CD4-positive, alpha-beta T cell (primary cell): ENCODE measurements around the gene RAPGEF2. TPM values are rescaled to one million over a fixed set of nuclear protein-coding genes. Genes with fewer than 3 reads are reported as not detected.

Experiments
- ATAC-seq: fragments of 200-7000 bp; cut with Tn5 transposase; one replicate; pipeline ENCODE4 v1.10.0; 2022; ENCODE audit warnings: mild to moderate bottlenecking; ENCODE audit not compliant: poor library complexity
- CTCF ChIA-PET: fragments of 350-600 bp; sonication (Branson Sonifier 250); formaldehyde crosslinking; loops from one replicate; lab custom pipeline; 2021; ENCODE audit warnings: antibody characterized with exemption, inconsistent platforms; lab: Charles Lee
- POLR2A ChIA-PET: fragments of 350-600 bp; sonication (Branson Sonifier 250); formaldehyde crosslinking; loops from one replicate; lab custom pipeline; 2021; ENCODE audit warnings: antibody characterized with exemption, inconsistent platforms; lab: Charles Lee
- DNase-seq, 14 experiments: peaks; one replicate each; pipeline ENCODE4 v3.0.0-alpha.2; 2013 to 2020; ENCODE audit warnings: mixed read lengths in 2 of 14
- H3K27ac ChIP-seq, 2 donors: one replicate each; pipeline versions ENCODE4 v1.5.1 to v1.7.0; 2013; ENCODE audit warnings: low read length in 2 of 2, low read depth in 1 of 2, mild to moderate bottlenecking in 1 of 2
- H3K27me3 ChIP-seq, 2 experiments: 1 replicate in 1 of 2; 2 replicates in 1 of 2; pipeline versions ENCODE4 v1.6.1 to v1.7.0; 2013; ENCODE audit warnings: low read length in 2 of 2, control low read depth in 1 of 2, mild to moderate bottlenecking in 1 of 2, moderate library complexity in 1 of 2; ENCODE audit not compliant: insufficient read depth in 2 of 2, control insufficient read depth in 1 of 2
- H3K36me3 ChIP-seq: one replicate; pipeline ENCODE4 v1.6.1; 2013; ENCODE audit warnings: low read length, control low read depth; ENCODE audit not compliant: insufficient read depth
- H3K4me1 ChIP-seq: one replicate; pipeline ENCODE4 v1.6.1; 2013; ENCODE audit warnings: low read length, control low read depth; ENCODE audit not compliant: insufficient read depth
- H3K4me3 ChIP-seq: one replicate; pipeline ENCODE4 v1.5.1; 2013; ENCODE audit warnings: mild to moderate bottlenecking, low read length, moderate library complexity
- H3K9me3 ChIP-seq, 2 experiments: 1 replicate in 1 of 2; 2 replicates in 1 of 2; pipeline versions ENCODE4 v1.6.1 to v1.7.0; 2013; ENCODE audit warnings: low read length in 2 of 2, mild to moderate bottlenecking in 2 of 2, control low read depth in 1 of 2, moderate library complexity in 1 of 2; ENCODE audit not compliant: control insufficient read depth in 1 of 2, insufficient read depth in 1 of 2
- H3K27ac Mint-ChIP-seq: one replicate; pipeline ENCODE4 v1.8.0; 2020; ENCODE audit warnings: mixed read lengths
- H3K27me3 Mint-ChIP-seq: one replicate; pipeline ENCODE4 v1.8.0; 2021; ENCODE audit warnings: mixed read lengths
- H3K36me3 Mint-ChIP-seq: one replicate; pipeline ENCODE4 v1.8.0; 2021; ENCODE audit warnings: low read depth, mixed read lengths
- H3K4me1 Mint-ChIP-seq: one replicate; pipeline ENCODE4 v1.8.0; 2021; ENCODE audit warnings: low read depth, mixed read lengths
- H3K4me3 Mint-ChIP-seq: one replicate; pipeline ENCODE4 v1.8.0; 2020; ENCODE audit warnings: mild to moderate bottlenecking, mixed read lengths
- H3K9me3 Mint-ChIP-seq: one replicate; pipeline ENCODE4 v1.8.0; 2020; ENCODE audit warnings: mixed read lengths
- CTCF ChIP-seq: fragments of 200-600 bp; IDR thresholded peaks from one replicate; pipeline ENCODE4 v1.8.0; 2022; ENCODE audit warnings: antibody characterized with exemption, mild to moderate bottlenecking
- intact Hi-C, 2 experiments: fragments of 100-400 bp; cut with DNase I in 1 of 2; cut with micrococcal nuclease in 1 of 2; formaldehyde crosslinking; loops; one replicate each; pipeline versions ENCODE4 v1.15.1 to v1.9.0; 2023 to 2025; cut with DNase I, micrococcal nuclease
- total RNA-seq, 174 experiments: library from RNA in 2 of 174; stranded (reverse) in 2 of 174; gene quantifications; one replicate each; pipeline ENCODE4 v1.2.3 and lab custom pipeline; 2021 to 2026

RAPGEF2 gene
- total RNA-seq, 2 experiments from 2014 or later, result 25.6 to 26.4 TPM

DNA sequence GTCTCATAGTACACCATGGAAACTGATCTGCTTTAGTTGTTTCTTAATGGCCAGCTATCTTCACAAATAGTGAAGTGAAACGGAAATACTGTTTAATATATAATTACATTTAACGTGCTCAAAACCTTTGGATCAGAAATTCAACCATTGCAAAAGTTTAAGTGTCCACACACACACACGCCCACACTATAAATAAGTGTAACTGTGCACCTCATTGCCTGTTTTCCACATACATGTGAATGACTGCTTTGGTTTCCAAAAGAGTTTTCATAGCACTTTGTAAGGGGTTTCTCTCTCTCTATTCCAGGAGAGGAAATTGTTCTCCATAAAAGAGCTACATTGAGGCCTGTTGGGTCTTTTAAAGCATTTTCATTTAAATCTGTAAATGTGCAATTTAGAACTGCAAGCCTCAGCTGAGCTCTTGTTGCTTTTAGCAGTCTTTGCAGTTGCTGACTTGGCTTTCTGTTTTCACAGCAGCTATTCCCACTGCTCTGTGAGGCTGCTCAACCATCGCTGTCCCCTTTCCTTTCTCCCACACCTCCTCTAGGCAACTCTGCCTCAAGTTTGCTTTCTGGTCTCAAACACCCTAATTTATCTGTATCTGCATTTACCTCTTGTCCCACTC, 94.5 kb downstream of the RAPGEF2 start:
- no peaks in the 10 kb centered on the region for H3K27me3 Mint-ChIP-seq
- DNase-seq, result no peak
- H3K4me3 Mint-ChIP-seq, result no peak overlapping the region
- intact Hi-C loops, result no loop called here
- no peak overlapping the region for H3K27ac Mint-ChIP-seq
- ChIA-PET CTCF (no interaction called here), POLR2A (no interaction called here)
- Histone ChIP-seq H3K27ac (no peak overlapping the region), H3K27me3 (no peaks in the 10 kb centered on the region), H3K9me3 (no peaks in the 10 kb centered on the region), H3K36me3 (no peaks in the 10 kb centered on the region), H3K4me1 (no peaks in the 10 kb centered on the region), H3K4me3 (no peak overlapping the region)
- TF ChIP-seq CTCF, result no peak
- H3K4me1 Mint-ChIP-seq, result no peaks in the 10 kb centered on the region
- no peaks in the 10 kb centered on the region for H3K9me3 Mint-ChIP-seq
- no peak for ATAC-seq
- peaks cover 4% of the 10 kb centered on the region for H3K36me3 Mint-ChIP-seq

DNA sequence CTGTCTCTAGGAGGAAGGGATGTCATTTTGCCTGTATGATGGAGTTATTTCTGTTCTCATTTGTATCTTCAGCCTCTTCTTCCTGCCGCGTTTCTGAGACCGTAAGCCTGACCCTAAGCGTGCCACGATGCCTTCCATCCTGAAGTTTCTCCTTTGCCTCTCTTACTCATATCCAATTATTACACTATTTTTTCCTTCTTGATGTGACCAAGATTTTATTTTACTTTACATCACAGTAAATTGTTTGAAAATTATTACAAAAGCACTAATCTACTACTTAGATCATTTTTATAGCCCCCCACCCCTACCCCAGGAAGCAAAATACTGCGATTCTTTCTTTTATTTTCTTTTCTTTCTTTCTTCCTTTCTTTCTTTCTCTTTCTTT, 95.0 kb downstream of the RAPGEF2 start:
- Mint-ChIP-seq H3K27me3 (no peaks in the 10 kb centered on the region), H3K36me3 (peaks cover 4% of the 10 kb centered on the region), H3K27ac (no peak overlapping the region), H3K4me3 (no peak overlapping the region), H3K4me1 (peaks cover 2% of the 10 kb centered on the region), H3K9me3 (no peaks in the 10 kb centered on the region)
- H3K9me3 ChIP-seq, result no peaks in the 10 kb centered on the region
- no peak for TF ChIP-seq CTCF
- DNase-seq, result no peak
- no peaks in the 10 kb centered on the region for H3K36me3 ChIP-seq
- ChIA-PET CTCF (no interaction called here), POLR2A (no interaction called here)
- no peak for ATAC-seq
- no peak overlapping the region for H3K4me3 ChIP-seq
- H3K4me1 ChIP-seq, result no peaks in the 10 kb centered on the region
- no peak overlapping the region for H3K27ac ChIP-seq
- H3K27me3 ChIP-seq, result no peaks in the 10 kb centered on the region
- intact Hi-C loops, result no loop called here

DNA sequence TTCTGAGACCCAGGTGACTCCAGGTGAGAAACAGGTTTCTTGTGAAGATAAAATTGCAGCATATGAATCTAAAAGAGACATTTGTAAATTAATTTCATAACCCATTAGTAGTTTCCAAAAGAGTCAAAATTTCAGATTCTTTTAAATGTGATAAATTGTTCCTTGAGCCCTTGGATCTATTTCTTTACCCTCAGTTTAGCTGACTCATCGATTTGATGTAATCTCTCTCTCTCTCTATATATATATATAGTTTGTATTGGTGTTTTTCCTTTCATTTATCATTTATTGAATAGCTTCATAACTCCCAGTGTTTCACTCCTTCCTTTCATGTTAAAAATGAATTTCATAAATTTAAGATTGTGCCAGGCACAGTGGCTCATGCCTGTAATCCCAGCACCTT, 96.9 kb downstream of the RAPGEF2 start:
- TF ChIP-seq CTCF, result no peak
- no peak for DNase-seq
- ChIA-PET POLR2A (no interaction called here), CTCF (no interaction called here)
- H3K27ac Mint-ChIP-seq, result no peak overlapping the region
- H3K9me3 Mint-ChIP-seq, result no peaks in the 10 kb centered on the region
- no peaks in the 10 kb centered on the region for H3K36me3 ChIP-seq
- H3K36me3 Mint-ChIP-seq, result no peaks in the 10 kb centered on the region
- H3K4me3 ChIP-seq, result no peak overlapping the region
- H3K4me3 Mint-ChIP-seq, result no peak overlapping the region
- H3K4me1 Mint-ChIP-seq, result peaks cover 4% of the 10 kb centered on the region
- H3K9me3 ChIP-seq, result no peaks in the 10 kb centered on the region
- H3K27me3 ChIP-seq, result no peaks in the 10 kb centered on the region
- intact Hi-C loops, result loop anchor here (5.0 to 10.0 kb wide), 3 partner anchors 345 to 1205 kb away; no protein-coding TSS in a partner anchor
- no peak overlapping the region for H3K27ac ChIP-seq
- no peak for ATAC-seq
- no peaks in the 10 kb centered on the region for H3K4me1 ChIP-seq
- H3K27me3 Mint-ChIP-seq, result no peaks in the 10 kb centered on the region
